Cardiac fibroblast (primary cell): ENCODE measurements around the gene TACR1.
"Not testable (repeated sequence)": the region's sequence is repeated elsewhere in the genome, so short reads cannot be mapped to it uniquely, and the experiment has no call there.

Experiments used
- DNase-seq, 2 donors: peaks; one replicate each; pipeline versions ENCODE4 v3.0.0 to v3.0.0-alpha.2; 2010; ENCODE audit warnings: low read depth in 2 of 2
- H3K4me3 ChIP-seq, 2 donors: replicated peaks in 1 of 2; 1 replicate in 1 of 2; 2 replicates in 1 of 2; pipeline ENCODE4 v1.5.1; 2011; ENCODE audit warnings: low read depth in 2 of 2, low read length in 2 of 2, mild to moderate bottlenecking in 2 of 2, moderate library complexity in 1 of 2
- CTCF ChIP-seq: IDR thresholded peaks from one replicate; pipeline ENCODE4 v1.5.1; 2011; ENCODE audit warnings: low read depth, mild to moderate bottlenecking, low read length, inconsistent platforms

The TACR1 gene

DNA sequence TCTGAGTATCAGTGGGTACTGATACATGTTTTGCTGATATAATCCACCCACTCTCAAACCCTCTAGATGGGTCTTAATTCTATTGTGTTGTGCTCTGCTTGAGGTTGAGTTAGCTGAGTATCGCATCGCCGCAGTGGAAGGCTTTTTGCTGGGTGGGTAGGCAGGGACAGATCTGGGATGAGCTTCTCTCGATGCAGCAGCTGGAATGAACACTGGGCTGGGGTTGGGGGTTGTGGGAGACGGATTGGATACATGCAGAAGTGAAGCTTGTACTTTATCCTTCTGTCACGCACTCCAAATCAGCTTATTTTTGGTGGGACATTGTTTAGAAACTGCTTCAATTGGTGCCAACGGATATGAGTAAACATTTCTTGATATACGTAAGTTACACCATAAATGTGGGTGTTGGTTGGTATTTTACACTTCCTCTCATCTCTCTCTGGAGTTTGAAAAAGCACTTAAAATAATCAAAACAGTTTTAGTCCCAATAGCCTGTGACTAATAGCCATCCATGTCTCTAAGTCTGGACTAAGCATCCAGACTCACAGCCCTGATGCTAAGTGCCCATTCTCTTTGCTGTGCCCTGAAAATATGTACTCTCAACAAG, 133.8 kb downstream of the TACR1 start:
- no peak for TF ChIP-seq CTCF
- DNase-seq: peak; percentile 54 to 72
- H3K4me3 ChIP-seq: no peak overlapping the region

DNA sequence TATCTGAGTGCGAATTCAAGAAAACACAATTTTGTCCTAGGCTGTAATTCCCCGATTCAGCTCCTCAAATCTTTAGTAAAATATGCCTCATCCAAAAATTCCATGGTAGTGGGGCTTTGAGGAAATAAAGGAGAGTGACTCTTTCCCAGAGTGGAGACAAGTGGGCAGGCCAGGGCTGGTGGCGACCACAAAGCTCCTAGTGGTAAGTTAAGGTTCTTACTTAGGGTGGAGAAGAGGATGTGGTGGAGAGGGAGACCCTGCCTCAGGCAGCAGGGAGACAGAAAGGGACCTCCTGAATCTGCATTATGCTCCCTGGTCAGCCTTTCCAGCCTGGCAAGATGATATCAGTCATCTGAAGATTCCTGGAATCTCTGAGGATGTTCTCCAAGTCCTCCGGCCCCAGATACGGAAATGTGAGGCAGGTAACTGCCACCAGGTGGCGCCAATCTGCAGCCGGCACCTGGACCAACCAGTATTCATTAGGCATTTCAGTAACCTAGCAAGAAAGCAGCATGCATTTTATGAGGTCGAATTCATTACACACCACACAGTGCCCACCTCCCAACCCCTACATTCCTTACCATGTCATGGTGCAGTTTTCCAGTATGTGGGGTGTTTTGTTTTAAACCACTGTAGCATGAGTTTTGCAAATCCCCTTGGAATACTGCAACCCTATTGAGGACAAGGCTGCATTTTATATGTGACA, 134.5 kb downstream of the TACR1 start:
- peak; percentile 81 for TF ChIP-seq CTCF
- no peak overlapping the region for H3K4me3 ChIP-seq
- peak; percentile 69 to 71 for DNase-seq

DNA sequence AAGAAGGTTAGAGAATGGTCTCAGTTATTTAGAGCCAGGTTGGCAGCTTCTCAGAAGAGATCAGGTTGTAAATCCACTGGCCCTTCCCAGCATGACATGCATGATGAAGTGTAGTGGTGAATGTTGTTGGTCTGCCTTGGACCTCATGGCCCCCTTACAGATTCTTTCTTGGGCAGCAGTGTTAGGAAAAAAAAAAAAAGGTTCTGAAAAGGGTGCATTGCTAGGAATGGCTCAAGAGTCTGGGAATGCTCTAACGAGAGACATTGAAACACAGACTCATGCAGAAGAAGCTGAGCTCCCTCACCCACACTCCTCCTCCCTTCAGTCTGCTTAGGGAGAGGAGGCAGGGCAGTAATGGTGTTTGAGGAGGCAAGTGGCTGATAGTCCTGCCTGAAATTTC, 135.4 kb downstream of the TACR1 start:
- DNase-seq: no peak
- no peak overlapping the region for H3K4me3 ChIP-seq
- no peak for TF ChIP-seq CTCF

GRCh38 chr2:75058427-75058826, 140.9 kb downstream of the TACR1 start:
- H3K4me3 ChIP-seq: no peak overlapping the region
- DNase-seq: no peak
- TF ChIP-seq CTCF: no peak

GRCh38 chr2:75057150-75057549, 142.2 kb downstream of the TACR1 start:
- DNase-seq, H3K4me3 ChIP-seq: not testable (repeated sequence)

- no peak for TF ChIP-seq CTCF
- DNase-seq: peak in 1 of 2 donors; percentile 74
- H3K4me3 ChIP-seq: no peak overlapping the region
These were observed 143.3 kb downstream of the TACR1 start for GRCh38 chr2:75055820-75056675.
